ENCODE data around the gene NFATC2IP. TPM values are rescaled to one million over a fixed set of nuclear protein-coding genes. Genes with fewer than 3 reads are reported as not detected.

The NFATC2IP gene
- total and polyA plus RNA-seq, 2 of the 13 experiments (the other 11 are each of a cell fraction or from before 2014, with no cell fraction given): 32.1 to 48.5 TPM

GRCh38 chr16:28924762-28925385, 25.9 kb upstream of the NFATC2IP start, which contains the start of gene RABEP2 (continued):
- TF ChIP-seq ZHX1 (CRISPR knock-in tag; IDR thresholded peaks at IDR 0.05; ENCODE audit: low read depth): peak; percentile 18; the same call in 1 of the 2 replicates
- TF ChIP-seq ZNF264 (CRISPR knock-in tag; IDR thresholded peaks at IDR 0.05): no peak
- TF ChIP-seq HBP1 (CRISPR knock-in tag; IDR thresholded peaks at IDR 0.05; ENCODE audit: low read depth): no peak; the same call in 1 of the 2 replicates
- 0 out of 2 replicates have a peak, but pooled peaks have one; percentile 3 for TF ChIP-seq KMT2B (CRISPR knock-in tag; IDR thresholded peaks at IDR 0.05)
- no peak for TF ChIP-seq RAD21 (CRISPR knock-in tag; IDR thresholded peaks at IDR 0.05)
- no peak for TF ChIP-seq FIP1L1 (IDR thresholded peaks at IDR 0.05; ENCODE audit: borderline replicate concordance, insufficient read depth, low read depth, low read length)
- peak; percentile 52 for TF ChIP-seq HOXA3 (CRISPR knock-in tag; IDR thresholded peaks at IDR 0.05)
- TF ChIP-seq ZNF598 (CRISPR knock-in tag; IDR thresholded peaks at IDR 0.05; ENCODE audit: borderline replicate concordance): 0 out of 2 replicates have a peak, but pooled peaks have one; percentile 12
- TF ChIP-seq ZFYVE20 (CRISPR knock-in tag; IDR thresholded peaks at IDR 0.05; ENCODE audit: borderline replicate concordance, low read depth): peak; percentile 84; the same call in 1 of the 2 replicates
- peak; percentile 98 for TF ChIP-seq ZBTB25 (CRISPR knock-in tag; IDR thresholded peaks at IDR 0.05)
- TF ChIP-seq SP5 (CRISPR knock-in tag; IDR thresholded peaks at IDR 0.05; ENCODE audit: borderline replicate concordance, low read depth): peak; percentile 75
- no peak for TF ChIP-seq ZNF83 (CRISPR knock-in tag; IDR thresholded peaks at IDR 0.05; ENCODE audit: borderline replicate concordance)
- 0 out of 2 replicates have a peak, but pooled peaks have one; percentile 21 for TF ChIP-seq ARNTL (CRISPR knock-in tag; IDR thresholded peaks at IDR 0.05)
- TF ChIP-seq MTF1 (CRISPR knock-in tag; IDR thresholded peaks at IDR 0.05): no peak
- TF ChIP-seq HNRNPH1 (optimal IDR thresholded peaks at IDR 0.05; ENCODE audit: low read depth, low read length): no peak
- TF ChIP-seq FUBP1 (CRISPR knock-in tag; IDR thresholded peaks at IDR 0.05; ENCODE audit: borderline replicate concordance): no peak
- peak; percentile 39; the same call in 1 of the 2 replicates for TF ChIP-seq ZNF747 (CRISPR knock-in tag; IDR thresholded peaks at IDR 0.05; ENCODE audit: borderline replicate concordance)
- no peak for TF ChIP-seq ZNF569 (CRISPR knock-in tag; IDR thresholded peaks at IDR 0.05; ENCODE audit: borderline replicate concordance)
- TF ChIP-seq ASH2L (IDR thresholded peaks at IDR 0.05; ENCODE audit: insufficient read length, low read depth, low read length): peak; percentile 93
- TF ChIP-seq ZBTB26 (CRISPR knock-in tag; IDR thresholded peaks at IDR 0.05; ENCODE audit: borderline replicate concordance): no peak

All from HepG2 (cell line).